Non-pigmented ciliary epithelial cell (primary cell): ENCODE data around the gene KAT2A.
A peak's percentile ranks its signal among the peaks of the same experiment; 100 is the strongest.
"Not testable (repeated sequence)": the region's sequence is repeated elsewhere in the genome, so short reads cannot be mapped to it uniquely, and the experiment has no call there.

Experiments
- DNase-seq: peaks from one replicate; pipeline ENCODE4 v3.0.0-alpha.2; 2010; ENCODE audit warnings: low read depth

KAT2A gene

GRCh38 chr17:42120770-42121769, at the start of gene KAT2A:
Gene KAT2A, minus strand, starts transcription at chr17:42121367. Its CDS starts 63 bp downstream, at chr17:42121304.
- DNase-seq = no peak

- no peak for DNase-seq
Observed at GRCh38 chr17:42169351-42169750, 48.2 kb upstream of the KAT2A start.

- DNase-seq = no peak
Observed at GRCh38 chr17:42167807-42168206, 46.6 kb upstream of the KAT2A start.

- no peak for DNase-seq
Observed at GRCh38 chr17:42166196-42166763, 45.1 kb upstream of the KAT2A start.

GRCh38 chr17:42165751-42166150, 44.6 kb upstream of the KAT2A start:
- DNase-seq = no peak

GRCh38 chr17:42163696-42164407, 42.7 kb upstream of the KAT2A start:
- no peak for DNase-seq

- DNase-seq = no peak
Observed at GRCh38 chr17:42163113-42163512, 41.9 kb upstream of the KAT2A start.

- DNase-seq = no peak
Observed at GRCh38 chr17:42160531-42160910, 39.4 kb upstream of the KAT2A start.

- no peak for DNase-seq
Observed at GRCh38 chr17:42159796-42160530, 38.8 kb upstream of the KAT2A start.

- DNase-seq = no peak
Observed at GRCh38 chr17:42155614-42156045, 34.5 kb upstream of the KAT2A start.

GRCh38 chr17:42153919-42154742, 33.0 kb upstream of the KAT2A start:
- no peak for DNase-seq

GRCh38 chr17:42146911-42147607, 25.9 kb upstream of the KAT2A start:
- no peak for DNase-seq

- DNase-seq = not testable (repeated sequence)
Observed at GRCh38 chr17:42143138-42143537, 22.0 kb upstream of the KAT2A start.

GRCh38 chr17:42142371-42142896, 21.3 kb upstream of the KAT2A start:
- peak; percentile 55 for DNase-seq

GRCh38 chr17:42141382-42141781, 20.2 kb upstream of the KAT2A start:
- no peak for DNase-seq

- not testable (repeated sequence) for DNase-seq
Observed at GRCh38 chr17:42140690-42141089, 19.5 kb upstream of the KAT2A start.

- no peak for DNase-seq
Observed at GRCh38 chr17:42138749-42139492, 17.8 kb upstream of the KAT2A start.

- no peak for DNase-seq
Observed at GRCh38 chr17:42136654-42137051, 15.5 kb upstream of the KAT2A start.
